Hippocampal formation (tissue), 2 donors: ENCODE results near the gene PYGM.
A peak's percentile ranks its signal among the peaks of the same experiment; 100 is the strongest.

Source experiments
- DNase-seq, 2 donors: peaks; one replicate each; lab custom pipeline; 2025; lab: John Stamatoyannopoulos, UW

The PYGM gene

DNA sequence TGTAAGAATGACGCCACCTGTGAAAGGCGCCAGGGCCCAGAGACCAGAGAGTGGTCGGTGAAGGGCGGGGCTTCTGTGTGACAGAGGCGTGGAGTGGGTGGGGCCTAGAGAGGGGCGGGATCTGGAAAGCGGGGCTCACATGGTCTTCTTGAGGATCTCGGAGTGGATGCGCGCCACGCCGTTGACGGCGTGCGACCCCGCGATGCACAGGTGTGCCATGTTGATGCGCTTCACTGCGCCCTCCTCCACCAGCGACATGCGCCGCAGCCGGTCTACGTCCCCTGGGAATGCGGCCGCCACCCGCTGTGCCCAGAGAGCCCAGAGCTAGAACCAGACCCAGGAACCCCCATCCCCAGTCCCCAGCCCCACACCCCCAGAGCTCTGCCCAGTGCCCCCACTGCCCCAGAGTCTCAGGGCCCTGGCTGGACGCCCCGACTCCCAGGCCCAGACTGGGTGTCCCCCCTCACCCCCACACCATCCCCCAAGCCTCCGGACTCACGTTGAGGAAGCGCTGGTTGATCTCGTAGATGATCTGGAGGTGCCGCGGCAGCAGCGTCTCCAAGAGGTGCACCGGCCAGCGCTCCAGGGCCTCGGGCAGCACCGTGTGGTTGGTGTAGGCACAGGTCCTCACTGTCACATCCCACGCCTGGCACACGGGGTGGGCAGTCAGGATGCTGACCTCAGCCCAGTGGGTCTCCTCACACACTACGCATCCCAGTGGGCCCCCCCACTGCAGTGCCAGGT is 6.2 kb downstream of the PYGM start:
- DNase-seq, result no peak

DNA sequence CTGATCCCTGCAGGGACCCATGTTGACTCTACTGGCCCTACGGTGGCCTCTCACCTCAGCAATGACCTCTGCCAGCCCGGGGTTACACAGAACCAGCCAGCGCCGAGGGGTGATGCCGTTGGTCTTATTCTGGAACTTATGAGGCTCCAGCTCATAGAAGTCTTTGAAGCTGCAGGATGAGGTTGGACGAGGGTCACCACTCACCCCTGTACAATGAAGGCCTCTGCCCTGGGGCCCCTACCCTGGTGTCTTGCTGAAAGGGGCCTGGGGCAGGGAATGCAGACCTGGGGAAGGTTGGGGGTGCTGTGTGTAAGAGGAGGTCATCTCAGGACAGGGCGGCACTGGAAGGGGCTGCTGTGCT is 6.8 kb downstream of the PYGM start:
- no peak for DNase-seq

DNA sequence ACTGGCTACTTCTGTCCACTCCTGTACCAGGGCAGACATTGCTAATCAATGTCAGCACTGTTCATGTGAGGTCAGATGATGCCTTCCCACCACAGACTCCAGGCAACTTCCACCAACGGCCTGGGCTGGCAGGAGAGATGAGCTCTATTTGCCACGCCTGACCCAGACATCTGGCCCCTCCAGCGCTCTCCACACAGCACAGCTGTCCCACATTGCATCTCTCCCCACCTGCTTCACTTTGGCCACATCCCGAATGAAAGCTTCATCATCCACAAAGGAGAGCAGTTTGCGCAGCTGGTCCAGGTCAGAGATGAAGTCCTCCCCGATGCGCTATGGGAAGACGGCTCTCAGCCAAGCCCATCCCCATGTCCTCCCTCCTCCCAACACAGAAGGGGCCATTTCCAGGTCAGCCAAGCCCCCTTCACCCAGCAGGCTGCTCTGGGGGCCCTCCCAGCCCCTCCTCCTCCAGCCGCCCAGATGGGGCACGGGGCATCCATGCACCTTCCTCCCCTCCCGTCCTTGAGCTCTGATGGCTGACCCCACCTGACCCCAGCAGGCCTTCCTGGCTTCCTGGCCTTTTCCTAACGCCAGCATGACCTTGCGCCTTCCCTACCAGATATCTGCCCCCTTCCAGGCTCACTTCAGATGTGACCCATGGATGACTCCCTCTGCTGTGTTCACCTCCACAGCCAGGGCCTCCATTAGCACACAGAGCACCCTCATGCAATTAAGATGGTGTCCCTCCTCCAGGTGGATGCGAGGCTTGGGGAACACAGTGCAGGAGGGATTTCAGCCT is 7.4 kb downstream of the PYGM start:
- DNase-seq, result no peak

- DNase-seq, result no peak
These were observed 8.2 kb downstream of the PYGM start for GRCh38 chr11:64751580-64751979.

DNA sequence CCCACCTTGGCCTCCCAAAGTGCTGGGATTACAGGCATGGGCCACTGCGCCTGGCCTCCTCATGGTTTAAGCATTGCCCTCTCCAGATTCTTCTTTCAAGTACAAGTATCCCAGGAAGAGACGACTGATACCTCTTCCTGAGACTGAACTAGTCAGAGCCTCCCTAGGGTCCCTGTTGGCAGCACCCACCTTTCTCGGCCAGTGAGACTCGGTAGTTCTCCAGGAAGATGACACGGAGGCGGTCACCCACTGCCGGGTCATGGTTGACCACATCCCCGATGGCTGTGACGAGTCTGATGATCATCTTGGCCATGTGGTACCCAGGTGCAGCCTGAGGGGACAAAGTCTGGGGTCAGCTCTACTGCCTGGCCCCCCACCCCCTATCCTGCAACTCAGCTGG is 8.6 kb downstream of the PYGM start:
- DNase-seq, result no peak

DNA sequence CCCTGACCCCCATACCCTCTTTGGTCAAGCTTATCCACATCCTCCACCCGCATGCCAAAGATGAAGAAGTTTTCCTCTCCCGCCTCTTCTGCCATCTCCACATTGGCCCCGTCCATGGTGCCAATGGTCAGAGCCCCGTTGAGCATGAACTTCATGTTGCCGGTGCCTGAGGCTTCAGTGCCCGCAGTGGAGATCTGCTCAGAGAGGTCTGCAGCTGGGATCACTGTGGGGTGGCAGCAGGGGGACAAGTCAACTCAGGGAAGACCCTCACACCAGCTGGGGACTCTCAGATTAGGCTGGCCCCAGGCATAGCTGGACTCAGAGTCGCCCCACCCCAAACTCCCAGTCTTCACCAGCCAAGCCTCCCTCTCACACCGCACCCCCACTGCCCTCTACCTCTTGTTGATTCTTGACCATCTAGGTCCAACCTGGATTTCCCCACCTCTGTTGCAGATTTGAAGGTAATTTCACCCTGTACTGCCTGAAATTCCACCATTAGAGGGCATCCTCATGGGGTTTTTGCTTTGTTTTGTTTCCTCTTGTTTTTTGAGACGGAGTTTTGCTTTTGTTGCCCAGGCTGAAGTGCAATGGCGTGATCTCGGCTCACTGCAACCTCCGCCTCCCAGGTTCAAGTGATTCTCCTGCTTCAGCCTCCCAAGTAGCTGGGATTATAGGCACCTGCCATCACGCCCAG is 9.3 kb downstream of the PYGM start:
- no peak for DNase-seq

DNA sequence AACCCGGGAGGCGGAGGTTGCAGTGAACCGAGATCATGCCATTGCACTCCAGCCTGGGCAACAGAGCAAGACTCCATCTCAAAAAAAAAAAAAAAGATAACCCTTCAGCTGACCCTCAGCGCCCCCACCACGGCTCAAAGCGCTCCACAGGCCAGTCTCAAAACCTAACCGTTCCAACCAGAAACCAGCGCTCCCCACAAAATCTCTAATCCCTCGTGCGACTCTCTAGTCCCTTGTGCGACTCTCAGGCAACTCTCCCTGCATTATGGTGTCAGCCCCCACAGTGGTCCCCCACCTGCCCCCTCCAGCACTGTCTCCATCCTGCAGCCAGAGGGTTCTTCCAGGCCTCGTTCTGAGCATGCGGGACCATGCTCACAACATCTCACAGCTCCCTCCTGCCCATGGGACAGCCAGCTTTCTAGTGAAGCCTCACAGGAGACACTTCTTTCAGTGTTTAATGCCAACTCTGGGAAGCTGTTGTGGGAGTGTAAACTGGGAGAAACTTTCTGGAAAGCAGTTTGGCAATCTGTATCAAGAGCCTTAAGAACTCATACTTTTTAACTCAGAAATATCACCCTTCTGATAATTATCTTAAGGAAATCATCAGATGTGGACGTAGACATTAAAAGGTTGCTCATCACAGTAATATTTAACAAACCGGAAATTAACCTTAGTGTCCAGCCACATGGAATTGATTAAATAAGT is 11.7 kb downstream of the PYGM start:
- no peak for DNase-seq

DNA sequence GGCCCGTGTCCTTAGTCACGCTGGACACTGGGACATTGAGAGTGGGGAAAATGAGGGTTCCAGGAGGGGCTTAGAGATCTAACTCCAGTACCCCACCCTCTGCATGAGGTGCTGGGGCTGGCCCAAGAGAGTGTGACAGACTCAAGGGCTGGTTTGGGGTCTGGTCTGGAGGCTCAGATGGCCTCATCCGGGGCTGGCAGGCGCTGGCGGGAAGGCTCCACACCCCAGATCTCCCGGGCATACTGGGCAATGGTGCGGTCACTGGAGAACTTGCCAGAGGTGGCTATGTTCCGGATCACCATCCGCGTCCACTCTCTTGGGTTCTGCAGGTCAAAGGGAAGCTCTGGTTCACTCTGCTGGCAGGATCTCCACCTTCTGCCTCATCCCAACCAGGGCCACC is 13.3 kb downstream of the PYGM start:
- DNase-seq, result no peak

DNA sequence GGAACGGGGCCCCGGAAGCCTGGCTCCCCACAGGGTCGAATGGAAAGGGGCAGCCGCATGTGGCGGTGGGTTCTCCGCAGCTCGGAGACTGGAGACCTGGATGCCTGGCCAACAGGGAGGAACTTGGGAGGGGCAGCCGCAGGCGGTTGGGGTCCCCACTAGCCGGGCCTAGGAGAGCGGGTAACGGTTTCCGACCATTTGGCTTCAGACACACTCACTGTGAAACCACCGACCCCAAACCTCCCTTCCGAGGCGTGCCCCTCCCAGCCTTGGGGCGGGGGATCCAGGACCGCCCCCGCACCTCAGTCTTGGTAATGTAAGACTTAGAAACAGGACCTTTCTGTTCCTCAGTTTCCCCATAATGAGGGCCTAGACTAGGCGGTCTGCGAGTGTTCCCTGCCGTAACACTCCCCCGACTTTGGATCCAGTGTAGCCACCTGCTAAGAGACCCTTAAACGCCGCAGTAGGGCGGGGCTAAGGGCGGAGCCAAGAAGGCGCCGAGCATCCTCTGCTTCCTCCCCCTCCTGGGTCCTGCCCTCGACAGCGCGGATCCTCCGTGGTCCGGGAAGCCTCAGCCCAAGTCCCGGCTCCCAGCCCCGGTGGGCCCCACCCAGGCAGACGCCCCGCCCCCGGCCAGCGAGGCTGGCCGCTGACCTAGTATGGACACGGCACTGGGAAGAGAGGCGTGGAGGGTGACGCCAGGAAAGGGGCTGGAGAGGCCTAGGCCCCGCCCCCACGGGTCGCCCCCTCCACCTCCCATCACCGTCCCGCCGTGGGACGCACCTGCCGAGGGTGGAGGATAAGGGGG is 14.0 kb downstream of the PYGM start:
- DNase-seq, result peak in 1 of 2 donors; percentile 25

DNA sequence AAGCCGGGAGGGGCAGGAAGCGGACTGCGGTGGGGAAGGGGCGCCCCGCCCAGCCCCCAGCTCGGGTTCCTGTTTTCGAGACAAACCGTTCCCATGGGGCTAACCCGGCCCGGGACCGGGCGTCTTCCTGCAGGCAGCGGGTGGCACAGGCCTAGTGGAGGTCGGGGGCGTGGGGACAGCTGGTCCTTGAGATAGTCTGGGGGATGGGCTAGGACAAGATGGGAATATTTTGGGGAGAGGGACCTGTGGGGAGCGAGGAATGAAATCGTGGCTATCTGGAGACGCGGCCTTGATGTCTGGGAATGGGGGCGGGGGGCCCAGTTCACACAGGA is 14.6 kb downstream of the PYGM start:
- peak in 1 of 2 donors; percentile 15 for DNase-seq

- DNase-seq, result no peak
These were observed 15.1 kb downstream of the PYGM start for GRCh38 chr11:64744544-64745188.

- DNase-seq, result no peak
These were observed 15.9 kb downstream of the PYGM start, which contains the start of gene RASGRP2 for GRCh38 chr11:64743591-64744543. TSS of gene RASGRP2 (minus strand) at chr11:64744142. CDS start at chr11:64742866, 1,276 bp downstream.

DNA sequence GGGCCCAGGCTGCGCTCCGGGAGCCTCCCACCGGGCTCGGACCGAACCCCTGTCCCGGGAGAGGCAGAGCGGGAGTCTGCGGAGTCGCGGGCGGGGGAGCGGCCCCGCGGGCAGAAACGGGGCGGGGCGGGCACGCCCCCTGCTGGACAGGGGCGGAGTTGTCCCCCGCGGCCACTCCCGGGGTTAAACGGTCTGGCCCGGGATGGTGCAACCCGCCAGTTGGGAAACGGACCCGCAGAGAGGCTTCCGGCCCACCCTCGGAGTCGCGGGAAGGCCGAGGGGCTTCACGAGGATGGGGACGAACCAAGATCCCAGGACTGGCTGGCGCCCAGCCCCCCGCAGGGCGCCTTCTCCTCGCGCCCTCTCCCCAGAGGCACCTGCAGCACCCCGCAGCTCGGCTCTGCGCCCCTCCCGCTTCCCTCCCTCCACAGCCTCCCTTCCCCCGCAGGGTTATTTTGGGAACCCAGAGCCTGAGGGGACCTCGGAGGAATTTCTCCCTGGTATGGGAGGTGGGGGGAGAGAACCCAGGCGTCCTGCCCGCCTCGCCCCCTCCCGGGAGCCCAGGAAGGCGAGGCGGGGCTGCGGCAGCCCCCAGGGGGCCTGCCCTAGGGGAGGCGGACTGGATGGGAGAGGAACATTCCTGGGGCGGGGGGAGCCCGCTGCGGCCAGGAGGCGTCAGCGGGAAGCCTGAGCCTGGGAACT is 16.7 kb downstream of the PYGM start:
- peak in 1 of 2 donors; percentile 22 for DNase-seq

DNA sequence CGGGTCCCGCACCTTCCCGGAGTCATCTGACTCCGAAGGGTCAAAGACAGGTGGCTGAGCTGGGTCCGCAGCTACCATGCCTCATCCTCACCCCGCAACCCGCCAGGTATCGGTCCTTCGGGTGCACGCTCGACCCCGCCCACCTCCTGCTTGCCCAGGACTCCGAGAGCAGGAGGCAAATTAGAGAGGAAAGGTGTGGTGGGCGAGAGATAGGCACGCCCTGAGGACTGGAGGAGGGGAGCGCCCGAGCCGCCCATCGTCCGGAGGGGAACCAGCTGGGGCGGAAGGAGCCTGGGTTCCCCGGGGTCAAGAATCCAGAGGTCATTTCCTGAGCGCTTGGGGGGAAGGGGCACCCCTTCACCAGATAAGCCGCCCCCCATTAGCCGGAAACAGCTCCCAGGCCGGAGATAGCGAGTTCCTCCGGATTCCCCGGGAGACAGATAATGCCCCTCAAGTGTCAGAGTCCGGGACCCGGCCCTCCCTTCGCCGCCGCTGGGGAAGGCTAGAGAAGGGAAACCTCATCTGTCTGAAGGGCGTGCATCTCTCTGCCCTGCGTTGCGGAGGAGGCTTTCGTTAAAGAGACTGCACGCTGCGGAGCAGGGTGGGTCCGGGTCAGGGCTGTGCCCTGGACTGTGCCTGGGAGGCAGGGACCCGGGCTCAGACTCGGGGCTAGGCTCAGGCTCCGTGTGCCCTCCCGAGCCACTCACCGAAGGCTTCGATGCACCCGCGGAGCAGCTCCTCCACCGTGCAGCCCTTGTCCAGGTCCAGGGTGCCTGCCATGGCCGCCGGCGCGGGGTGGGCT is 17.5 kb downstream of the PYGM start:
- DNase-seq, result no peak

DNA sequence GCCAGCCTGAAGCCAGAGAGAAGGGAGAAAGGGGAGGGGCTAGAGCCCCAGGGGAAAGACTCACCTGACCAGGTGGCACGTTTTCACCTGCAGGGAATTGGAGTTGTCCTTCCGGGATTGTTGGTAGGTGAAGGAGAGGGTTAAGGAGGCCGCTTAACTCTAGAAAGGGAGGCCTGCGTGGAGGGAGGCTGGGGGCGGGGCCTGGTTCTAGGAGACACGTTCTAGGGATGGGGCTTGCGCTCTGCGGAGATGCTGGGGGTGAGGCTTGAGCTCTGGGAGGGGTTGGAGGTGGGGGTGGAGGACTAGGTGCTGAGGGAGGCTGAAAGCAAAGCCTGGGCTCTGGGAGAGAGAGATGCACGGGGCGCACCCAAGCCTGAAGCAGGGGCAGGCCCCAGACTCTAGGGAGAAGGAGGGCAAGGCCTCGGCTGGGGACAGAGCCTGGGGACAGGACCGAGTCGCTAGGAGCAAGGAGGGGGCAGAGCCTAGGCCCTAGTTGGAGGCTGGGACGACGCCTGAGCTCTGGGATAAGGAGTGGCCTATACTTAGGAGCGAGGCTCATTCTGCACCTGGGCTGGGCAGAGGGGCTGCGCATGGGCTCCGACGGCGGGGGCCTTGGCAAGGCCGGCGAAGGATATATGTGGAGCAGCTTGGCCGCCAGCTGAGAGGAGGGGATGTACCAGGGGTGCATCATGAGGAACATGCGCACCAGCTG is 18.2 kb downstream of the PYGM start:
- DNase-seq, result no peak

- DNase-seq, result no peak
These were observed 19.9 kb downstream of the PYGM start for GRCh38 chr11:64739871-64740270.

GRCh38 chr11:64736654-64737053 is 23.1 kb downstream of the PYGM start:
- DNase-seq, result no peak
